Chondrocyte (in vitro differentiated cells): ENCODE data around the gene PDZD7. TPM values are rescaled to one million over a fixed set of nuclear protein-coding genes. Genes with fewer than 3 reads are reported as not detected.
"Not testable (repeated sequence)": the region's sequence is repeated elsewhere in the genome, so short reads cannot be mapped to it uniquely, and the experiment has no call there.

Experiments
- DNase-seq: peaks from one replicate; pipeline ENCODE4 v3.0.0; 2021; ENCODE audit warnings: mixed read lengths, low spot score
- H3K27ac Mint-ChIP-seq: one replicate; pipeline ENCODE4 v1.8.0; 2021; ENCODE audit warnings: mild to moderate bottlenecking, moderate library complexity, mixed read lengths; ENCODE audit not compliant: unreplicated experiment
- H3K27me3 Mint-ChIP-seq: 2 replicates; pipeline ENCODE4 v1.8.0; 2021; ENCODE audit warnings: low read depth, mixed read lengths
- H3K36me3 Mint-ChIP-seq: 2 replicates; pipeline ENCODE4 v1.8.0; 2021; ENCODE audit warnings: low read depth, mixed read lengths
- H3K4me1 Mint-ChIP-seq: 2 replicates; pipeline ENCODE4 v1.8.0; 2021; ENCODE audit warnings: low read depth, mild to moderate bottlenecking, mixed read lengths
- H3K4me3 Mint-ChIP-seq: one replicate; pipeline ENCODE4 v1.8.0; 2021; ENCODE audit warnings: mild to moderate bottlenecking, moderate library complexity, mixed read lengths; ENCODE audit not compliant: unreplicated experiment
- H3K9me3 Mint-ChIP-seq: 2 replicates; pipeline ENCODE4 v1.8.0; 2021; ENCODE audit warnings: low read depth, mixed read lengths
- total RNA-seq: library from RNA; stranded (reverse); gene quantifications from 3 replicates; pipeline ENCODE4 v1.2.1, GENCODE V29; 2021
- TF ChIP-seq, protein P1 (sequence below): fragments of 200-600 bp; sonication (generic); IDR thresholded peaks from 2 replicates; pipeline ENCODE4 v1.5.0; 2021; ENCODE audit warnings: antibody characterized with exemption, mild to moderate bottlenecking, moderate library complexity

Gene PDZD7
- total RNA-seq, 1 donor from 2014 or later: 1.8 TPM

DNA sequence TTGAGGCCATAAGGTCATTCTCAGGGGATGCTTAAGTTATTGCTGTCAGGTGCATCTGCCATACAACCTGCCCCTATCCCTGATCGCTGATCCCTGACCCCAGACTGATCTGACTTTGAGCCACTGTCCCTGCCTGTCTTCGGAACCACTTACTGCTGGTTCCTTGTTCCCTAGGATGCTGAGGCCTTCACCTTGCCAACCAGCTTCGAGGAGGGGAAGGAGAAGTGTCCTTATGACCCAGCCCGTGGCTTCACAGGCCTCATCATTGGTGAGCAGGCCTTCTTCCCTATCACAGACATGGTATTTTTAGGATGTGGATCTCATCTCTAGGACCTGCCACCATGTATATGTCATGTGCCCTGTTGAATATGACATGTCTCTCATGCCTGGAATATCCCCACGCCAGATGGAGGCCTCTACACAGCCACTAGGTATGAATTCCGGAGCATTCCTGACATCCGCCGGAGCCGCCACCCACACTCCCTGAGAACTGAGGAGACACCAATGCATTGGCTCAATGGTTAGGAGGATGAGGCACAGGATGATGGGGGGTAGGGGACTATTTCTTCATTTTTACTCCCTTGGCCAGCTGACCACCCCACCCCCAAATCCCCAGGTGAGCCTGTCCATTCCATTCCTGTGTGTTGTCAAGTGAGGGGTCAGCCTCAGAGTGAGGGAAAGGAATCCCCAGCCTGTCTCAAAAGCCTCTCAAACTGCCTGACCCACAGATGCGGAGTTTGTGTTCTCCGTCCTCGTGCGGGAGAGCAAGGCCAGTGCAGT, 52.6 kb downstream of the PDZD7 start:
- no peaks in the 10 kb centered on the region for H3K9me3 Mint-ChIP-seq

DNA sequence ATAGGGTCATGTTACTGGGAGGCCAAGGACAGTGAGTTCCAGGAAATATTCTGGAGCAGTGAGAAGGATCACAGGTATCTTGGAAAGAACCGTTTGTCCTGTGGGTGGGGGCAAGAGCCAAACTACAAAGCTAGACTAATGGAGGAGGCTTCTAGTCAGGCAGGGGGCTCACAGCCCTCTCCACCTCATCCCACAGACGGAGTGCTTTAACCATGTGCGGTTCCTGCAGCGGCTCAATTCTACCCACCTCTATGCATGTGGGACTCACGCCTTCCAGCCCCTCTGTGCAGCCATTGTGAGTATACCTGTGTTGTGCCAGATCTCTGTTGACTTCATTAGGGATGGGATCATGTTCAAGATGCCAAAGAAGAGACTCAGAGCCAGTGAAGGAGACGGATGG, 53.5 kb downstream of the PDZD7 start:
- no peaks in the 10 kb centered on the region for H3K9me3 Mint-ChIP-seq
- TF ChIP-seq, protein P1, sequence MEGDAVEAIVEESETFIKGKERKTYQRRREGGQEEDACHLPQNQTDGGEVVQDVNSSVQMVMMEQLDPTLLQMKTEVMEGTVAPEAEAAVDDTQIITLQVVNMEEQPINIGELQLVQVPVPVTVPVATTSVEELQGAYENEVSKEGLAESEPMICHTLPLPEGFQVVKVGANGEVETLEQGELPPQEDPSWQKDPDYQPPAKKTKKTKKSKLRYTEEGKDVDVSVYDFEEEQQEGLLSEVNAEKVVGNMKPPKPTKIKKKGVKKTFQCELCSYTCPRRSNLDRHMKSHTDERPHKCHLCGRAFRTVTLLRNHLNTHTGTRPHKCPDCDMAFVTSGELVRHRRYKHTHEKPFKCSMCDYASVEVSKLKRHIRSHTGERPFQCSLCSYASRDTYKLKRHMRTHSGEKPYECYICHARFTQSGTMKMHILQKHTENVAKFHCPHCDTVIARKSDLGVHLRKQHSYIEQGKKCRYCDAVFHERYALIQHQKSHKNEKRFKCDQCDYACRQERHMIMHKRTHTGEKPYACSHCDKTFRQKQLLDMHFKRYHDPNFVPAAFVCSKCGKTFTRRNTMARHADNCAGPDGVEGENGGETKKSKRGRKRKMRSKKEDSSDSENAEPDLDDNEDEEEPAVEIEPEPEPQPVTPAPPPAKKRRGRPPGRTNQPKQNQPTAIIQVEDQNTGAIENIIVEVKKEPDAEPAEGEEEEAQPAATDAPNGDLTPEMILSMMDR: no peak
- H3K4me1 Mint-ChIP-seq: no peaks in the 10 kb centered on the region
- DNase-seq: peak; percentile 46
- H3K27me3 Mint-ChIP-seq: no peaks in the 10 kb centered on the region
- H3K4me3 Mint-ChIP-seq: no peak overlapping the region
- no peak overlapping the region for H3K27ac Mint-ChIP-seq
- H3K36me3 Mint-ChIP-seq: peaks cover 6% of the 10 kb centered on the region

More for the DNA sequence above, 52.6 kb downstream of the PDZD7 start:
- Mint-ChIP-seq H3K4me1 (no peaks in the 10 kb centered on the region), H3K27ac (no peak overlapping the region), H3K4me3 (no peak overlapping the region), H3K36me3 (peaks cover 6% of the 10 kb centered on the region), H3K27me3 (no peaks in the 10 kb centered on the region)
- peak; percentile 30 for DNase-seq
- TF ChIP-seq, protein P1: no peak

DNA sequence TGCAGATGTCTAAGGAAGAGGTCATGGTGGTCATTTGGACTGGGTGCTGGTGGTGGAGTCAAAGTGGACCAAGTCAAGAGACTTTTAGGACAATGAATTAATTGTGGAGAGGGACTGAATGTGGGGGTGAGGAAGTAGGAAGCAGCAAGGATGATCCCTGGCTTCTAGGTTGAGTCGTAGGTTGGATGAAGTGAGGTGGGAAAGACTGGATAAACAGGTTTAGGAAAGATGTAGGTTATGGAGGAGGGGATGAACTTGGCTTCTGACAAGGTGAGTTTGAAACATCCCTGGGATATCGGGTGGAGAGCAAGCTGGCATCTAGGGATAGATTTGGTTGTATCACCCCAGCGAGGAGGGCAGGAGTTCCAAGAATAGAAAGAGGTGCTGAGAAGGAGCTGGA, 54.0 kb downstream of the PDZD7 start:
- Mint-ChIP-seq H3K27me3 (no peaks in the 10 kb centered on the region), H3K4me3 (no peak overlapping the region), H3K27ac (no peak overlapping the region), H3K4me1 (no peaks in the 10 kb centered on the region), H3K36me3 (peaks cover 4% of the 10 kb centered on the region), H3K9me3 (no peaks in the 10 kb centered on the region)
- DNase-seq: no peak
- TF ChIP-seq, protein P1: no peak

DNA sequence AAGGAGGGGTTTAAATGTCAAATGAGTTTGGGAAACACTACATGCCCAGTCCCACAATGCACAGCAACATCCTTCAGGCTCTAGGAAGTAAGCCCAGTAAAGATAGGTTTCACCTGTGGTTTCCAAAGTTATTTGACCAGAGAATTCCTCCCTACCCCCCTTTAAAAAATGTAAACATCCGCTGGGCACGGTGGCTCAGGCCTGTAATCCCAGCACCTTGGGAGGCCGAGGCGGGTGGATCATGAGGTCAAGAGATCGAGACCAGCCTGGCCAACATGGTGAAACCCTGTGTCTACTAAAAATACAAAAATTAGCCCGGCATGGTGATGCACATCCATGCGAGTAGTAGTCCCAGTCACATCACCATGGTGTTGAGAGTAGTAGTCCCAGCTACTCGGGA, 55.5 kb downstream of the PDZD7 start:
- not testable (repeated sequence) for H3K9me3 Mint-ChIP-seq, H3K27me3 Mint-ChIP-seq, H3K4me1 Mint-ChIP-seq, H3K4me3 Mint-ChIP-seq, H3K27ac Mint-ChIP-seq, H3K36me3 Mint-ChIP-seq
- DNase-seq: peak; percentile 9

DNA sequence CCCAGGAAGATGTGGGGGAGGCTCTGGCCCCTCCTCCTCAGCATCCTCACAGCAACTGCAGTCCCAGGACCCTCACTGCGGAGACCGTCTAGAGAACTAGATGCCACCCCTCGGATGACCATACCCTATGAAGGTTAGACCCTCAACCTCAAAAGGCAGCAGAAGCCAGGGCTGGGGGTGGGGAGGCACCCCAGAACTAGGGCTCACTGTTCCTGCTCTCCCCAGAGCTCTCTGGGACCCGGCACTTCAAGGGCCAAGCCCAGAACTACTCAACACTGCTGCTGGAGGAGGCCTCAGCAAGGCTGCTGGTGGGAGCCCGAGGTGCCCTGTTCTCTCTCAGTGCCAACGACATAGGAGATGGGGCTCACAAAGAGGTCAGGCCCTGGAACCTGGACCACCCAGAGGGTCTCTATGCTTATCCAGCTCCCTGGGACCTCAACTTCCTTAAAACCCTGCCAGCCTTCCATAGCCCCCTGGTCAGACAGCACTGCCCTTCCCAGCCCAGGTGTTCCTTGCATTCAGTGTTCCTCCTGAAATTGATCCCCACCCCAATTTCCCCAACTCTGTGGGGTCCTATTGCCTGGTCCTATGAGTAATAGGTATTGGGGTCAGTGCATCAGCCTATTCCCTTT, 57.9 kb downstream of the PDZD7 start:
- Mint-ChIP-seq H3K27ac (no peak overlapping the region), H3K9me3 (no peaks in the 10 kb centered on the region), H3K36me3 (no peaks in the 10 kb centered on the region), H3K27me3 (no peaks in the 10 kb centered on the region), H3K4me3 (no peak overlapping the region), H3K4me1 (peaks cover 12% of the 10 kb centered on the region)
- TF ChIP-seq, protein P1: no peak
- DNase-seq: no peak
